GM18858 (cell line): ENCODE measurements around the gene HIC2.
A peak's percentile ranks its signal among the peaks of the same experiment; 100 is the strongest.
"Not testable (repeated sequence)": the region's sequence is repeated elsewhere in the genome, so short reads cannot be mapped to it uniquely, and the experiment has no call there.

ENCODE experiments used
- ATAC-seq: cut with Tn5 transposase; IDR thresholded peaks from one replicate; pipeline ENCODE4 v1.9.1; 2021; ENCODE audit not compliant: unreplicated experiment

HIC2 gene

GRCh38 chr22:21417227-21417746 lies at the start of gene HIC2:
HIC2 (plus strand) TSS chr22:21417371; CDS start chr22:21442832, 25,461 bp downstream.
- ATAC-seq: not testable (repeated sequence)

GRCh38 chr22:21368603-21369310 lies 48.4 kb upstream of the HIC2 start:
- not testable (repeated sequence) for ATAC-seq

- not testable (repeated sequence) for ATAC-seq
Measured at GRCh38 chr22:21375880-21376279, 41.3 kb upstream of the HIC2 start.

- peak; percentile 57 for ATAC-seq
Measured at GRCh38 chr22:21383701-21384467, 33.3 kb upstream of the HIC2 start, which contains the start of gene RIMBP3B. RIMBP3B (plus strand) TSS chr22:21383751; CDS start chr22:21383859, 108 bp downstream.

- ATAC-seq: peak; percentile 22
Measured at GRCh38 chr22:21384468-21385357, 32.5 kb upstream of the HIC2 start.

GRCh38 chr22:21389480-21389879 lies 27.7 kb upstream of the HIC2 start:
- not testable (repeated sequence) for ATAC-seq

GRCh38 chr22:21390013-21390412 lies 27.2 kb upstream of the HIC2 start:
- not testable (repeated sequence) for ATAC-seq

GRCh38 chr22:21394613-21395012 lies 22.6 kb upstream of the HIC2 start:
- not testable (repeated sequence) for ATAC-seq

- ATAC-seq: not testable (repeated sequence)
Measured at GRCh38 chr22:21401197-21401969, 15.8 kb upstream of the HIC2 start.

GRCh38 chr22:21402763-21403314 lies 14.3 kb upstream of the HIC2 start:
- not testable (repeated sequence) for ATAC-seq

- not testable (repeated sequence) for ATAC-seq
Measured at GRCh38 chr22:21407139-21407538, 10.0 kb upstream of the HIC2 start.

GRCh38 chr22:21407792-21408191 lies 9.4 kb upstream of the HIC2 start:
- not testable (repeated sequence) for ATAC-seq

GRCh38 chr22:21416375-21416774 lies 796 bp upstream of the HIC2 start:
- ATAC-seq: not testable (repeated sequence)

- not testable (repeated sequence) for ATAC-seq
Measured at GRCh38 chr22:21417853-21418252, 682 bp downstream of the HIC2 start.

GRCh38 chr22:21418974-21419638 lies 1.9 kb downstream of the HIC2 start:
- not testable (repeated sequence) for ATAC-seq

- ATAC-seq: not testable (repeated sequence)
Measured at GRCh38 chr22:21420180-21420763, 3.1 kb downstream of the HIC2 start.

- ATAC-seq: not testable (repeated sequence)
Measured at GRCh38 chr22:21424084-21424709, 7.0 kb downstream of the HIC2 start.
